Heart left ventricle (tissue), 13 donors: ENCODE data around the gene TRIM47.

ENCODE experiments used
- CTCF ChIP-seq, 12 donors: fragments of 200-600 bp; sonication (generic) in 4 of 12; IDR thresholded peaks; one replicate each; pipeline versions ENCODE4 v1.5.0 to v1.8.0; 2018 to 2022; ENCODE audit warnings: antibody characterized with exemption in 12 of 12, mild to moderate bottlenecking in 5 of 12
- POLR2A ChIP-seq, 2 donors: fragments of 450-650 bp; IDR thresholded peaks; one replicate each; pipeline ENCODE4 v1.6.1; 2017; ENCODE audit warnings: antibody characterized with exemption in 2 of 2, mild to moderate bottlenecking in 2 of 2, moderate library complexity in 2 of 2
- donor health status: ischemic (EF 13 %, LVEDD 7.1; RV severe dilation, severe dysfunction).
- donor health status: DM: no; HTN: yes; CAD: no.
- donor health status: DM: no; HTN: no; CAD: no.
- donor health status: ischemic (EF 25% LVEDD 6.9; RV normal size, moderate dysfunction).
- donor health status: ischemic (EF 25% LVEDD 5.7; RV mildly dilated, moderate dysfunction).
- donor health status: ischemic (EF 35%, LVEDD 5.7; RV mildly dilated, moderate dysfunction).
- donor health status: nonischemic (EF 11% LVEDD 7.7; RV severe dilation, severe dysfunction).
- donor health status: DM: yes; HTN: yes; CAD: no.
- donor health status: PGD.
- donor health status: ischemic (EF 29% LVEDD 5.4; RV normal size, mild dysfunction).
- donor health status: nonischemic (EF 23%, LVEDD 6.1; RV moderate dilation, normal function).

- no peak for TF ChIP-seq CTCF (IDR thresholded peaks at IDR 0.05)
- TF ChIP-seq POLR2A (IDR thresholded peaks at IDR 0.05), result no peak
These were observed 3.0 kb downstream of the TRIM47 start for GRCh38 chr17:75875182-75875939.
